Fibroblast of upper back skin (primary cell): ENCODE data around the gene ZFHX3.

ENCODE experiments used
- DNase-seq: peaks from one replicate; pipeline ENCODE4 v3.0.0-alpha.2; 2013

Gene ZFHX3

GRCh38 chr16:73054498-73054812 is 6.5 kb upstream of the ZFHX3 start:
- DNase-seq = no peak

GRCh38 chr16:73054125-73054484 is 6.2 kb upstream of the ZFHX3 start:
- no peak for DNase-seq

GRCh38 chr16:73053364-73054124 is 5.6 kb upstream of the ZFHX3 start:
- no peak for DNase-seq

GRCh38 chr16:73053038-73053363 is 5.1 kb upstream of the ZFHX3 start:
- no peak for DNase-seq

- no peak for DNase-seq
Observed at GRCh38 chr16:73052576-73052975, 4.6 kb upstream of the ZFHX3 start.

GRCh38 chr16:73051961-73052360 is 4.0 kb upstream of the ZFHX3 start:
- DNase-seq = peak; percentile 63

GRCh38 chr16:73051226-73051625 is 3.3 kb upstream of the ZFHX3 start:
- DNase-seq = no peak

- DNase-seq = no peak
Observed at GRCh38 chr16:73050201-73051099, 2.5 kb upstream of the ZFHX3 start.

GRCh38 chr16:73049511-73049910 is 1.6 kb upstream of the ZFHX3 start:
- no peak for DNase-seq

GRCh38 chr16:73049091-73049490 is 1.2 kb upstream of the ZFHX3 start:
- DNase-seq = no peak

- no peak for DNase-seq
Observed at GRCh38 chr16:73048292-73049080, 558 bp upstream of the ZFHX3 start.

- DNase-seq = peak; percentile 86
Observed at GRCh38 chr16:73047221-73047535, 750 bp downstream of the ZFHX3 start.

- no peak for DNase-seq
Observed at GRCh38 chr16:73046849-73047214, 1.1 kb downstream of the ZFHX3 start.

GRCh38 chr16:73046202-73046848 is 1.6 kb downstream of the ZFHX3 start:
- DNase-seq = no peak

- no peak for DNase-seq
Observed at GRCh38 chr16:73043828-73044467, 4.0 kb downstream of the ZFHX3 start.

GRCh38 chr16:73042807-73043206 is 5.1 kb downstream of the ZFHX3 start:
- DNase-seq = no peak

GRCh38 chr16:73041676-73042075 is 6.3 kb downstream of the ZFHX3 start:
- DNase-seq = no peak

GRCh38 chr16:73040735-73041402 is 7.1 kb downstream of the ZFHX3 start:
- DNase-seq = no peak

GRCh38 chr16:73040136-73040535 is 7.8 kb downstream of the ZFHX3 start:
- DNase-seq = no peak

GRCh38 chr16:73037845-73038570 is 9.9 kb downstream of the ZFHX3 start:
- DNase-seq = no peak

GRCh38 chr16:73037331-73037745 is 10.6 kb downstream of the ZFHX3 start:
- DNase-seq = no peak
